Left lobe of liver (tissue), 2 donors: Measurements from ENCODE around the gene HSPA1A. TPM values are rescaled to one million over a fixed set of nuclear protein-coding genes. Genes with fewer than 3 reads are reported as not detected.

Experiments used
- ATAC-seq: fragments of 200-7000 bp; cut with Tn5 transposase; one replicate; pipeline ENCODE4 v1.9.1; 2020; ENCODE audit warnings: mild to moderate bottlenecking, moderate library complexity
- DNase-seq: peaks from one replicate; pipeline ENCODE4 v3.0.0-alpha.2; 2020; ENCODE audit warnings: low spot score
- total RNA-seq: library from RNA; stranded (reverse); gene quantifications from one replicate; pipeline ENCODE4 v1.2.1, GENCODE V29; 2021
- donor health status: DM: no; HTN: no; CAD: no; lungs with moderate emphysema.
- donor health status: DM: no; HTN: yes; CAD: no.

Gene HSPA1A
- total RNA-seq: 89.1 TPM

- peak; percentile 98 for DNase-seq
Observed at GRCh38 chr6:31815025-31815838, at the start of gene HSPA1A, which contains the start of gene HSPA1L. TSS of gene HSPA1A (plus strand) at chr6:31815543. CDS start at chr6:31815757, 214 bp downstream. TSS of gene HSPA1L (minus strand) at chr6:31815283. CDS start at chr6:31811972, 3,311 bp downstream.

GRCh38 chr6:31765559-31765909 lies 49.8 kb upstream of the HSPA1A start:
- DNase-seq (no peak), ATAC-seq (no peak)

More at GRCh38 chr6:31815025-31815838, at the start of gene HSPA1A, which contains the start of gene HSPA1L:
- peak; percentile 55 for ATAC-seq

DNA sequence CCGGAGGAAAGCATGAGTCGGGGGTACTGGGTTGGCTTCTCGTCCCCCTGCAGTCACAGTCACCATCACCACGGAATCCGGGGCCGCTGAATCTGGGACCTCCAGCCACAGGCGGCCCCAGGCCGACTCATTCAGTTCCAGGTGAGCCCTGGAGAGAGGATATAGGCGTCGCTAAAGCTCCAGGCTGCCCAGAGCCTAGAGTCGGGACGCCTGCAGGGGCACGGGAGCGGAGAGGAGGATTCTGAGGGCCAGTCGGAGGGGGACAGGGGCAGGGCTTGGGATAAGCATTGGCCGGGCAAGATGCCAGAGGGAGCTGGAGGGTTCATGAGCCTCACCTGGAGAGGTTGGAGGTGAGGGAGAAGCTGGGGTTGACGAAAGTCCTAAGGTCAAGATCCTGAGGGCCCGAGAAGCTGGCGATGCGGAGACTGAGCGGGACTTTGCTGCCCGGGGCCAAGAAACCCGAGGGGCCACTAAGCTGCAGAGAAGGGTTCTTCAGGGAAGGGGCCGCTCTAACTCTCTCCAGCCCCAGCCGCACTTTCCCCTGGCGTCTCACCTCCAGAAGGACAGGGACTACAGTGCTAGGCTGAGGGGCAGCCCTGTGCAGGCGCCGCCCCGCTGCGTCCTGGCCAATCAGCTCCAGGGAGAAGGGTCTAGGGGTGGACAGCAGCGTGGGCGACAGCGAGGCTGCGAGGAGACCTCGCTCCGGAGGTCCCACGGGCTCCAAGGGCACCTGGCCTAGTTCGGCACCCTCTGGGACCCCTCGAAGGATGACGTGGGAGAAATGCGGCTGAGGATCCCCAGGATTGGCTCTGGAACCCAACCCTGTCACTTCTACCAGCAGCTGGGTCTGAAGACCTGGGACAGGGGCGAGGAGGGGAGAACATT lies 49.2 kb upstream of the HSPA1A start:
- no peak for ATAC-seq
- DNase-seq: no peak

DNA sequence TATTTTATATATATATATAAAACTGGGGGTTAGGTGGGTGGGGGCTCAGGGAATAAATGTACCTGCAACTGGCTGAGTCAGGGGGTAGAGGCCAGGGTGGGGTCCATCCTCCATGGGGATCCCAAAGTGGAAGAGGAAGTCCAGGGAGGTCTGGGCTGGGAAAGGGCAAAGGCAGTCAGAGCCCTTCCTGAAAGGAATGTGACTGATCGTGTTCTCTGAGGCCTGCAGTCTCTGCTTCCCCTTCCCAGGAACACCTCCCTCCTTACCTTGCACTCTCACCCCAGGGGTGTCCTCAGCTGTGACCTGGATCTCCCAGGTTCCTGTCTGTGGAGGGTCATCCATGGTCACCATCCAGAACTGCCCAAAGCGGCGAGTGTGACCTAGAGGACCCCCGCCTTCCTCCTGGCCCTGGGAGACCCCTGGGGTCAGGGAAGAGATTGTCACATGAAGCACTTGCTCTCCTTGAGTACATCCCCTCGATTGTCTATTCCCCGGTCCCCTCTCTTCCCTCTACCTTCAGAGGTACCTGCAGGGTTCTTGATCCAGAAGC lies 48.2 kb upstream of the HSPA1A start:
- ATAC-seq: no peak
- no peak for DNase-seq

DNA sequence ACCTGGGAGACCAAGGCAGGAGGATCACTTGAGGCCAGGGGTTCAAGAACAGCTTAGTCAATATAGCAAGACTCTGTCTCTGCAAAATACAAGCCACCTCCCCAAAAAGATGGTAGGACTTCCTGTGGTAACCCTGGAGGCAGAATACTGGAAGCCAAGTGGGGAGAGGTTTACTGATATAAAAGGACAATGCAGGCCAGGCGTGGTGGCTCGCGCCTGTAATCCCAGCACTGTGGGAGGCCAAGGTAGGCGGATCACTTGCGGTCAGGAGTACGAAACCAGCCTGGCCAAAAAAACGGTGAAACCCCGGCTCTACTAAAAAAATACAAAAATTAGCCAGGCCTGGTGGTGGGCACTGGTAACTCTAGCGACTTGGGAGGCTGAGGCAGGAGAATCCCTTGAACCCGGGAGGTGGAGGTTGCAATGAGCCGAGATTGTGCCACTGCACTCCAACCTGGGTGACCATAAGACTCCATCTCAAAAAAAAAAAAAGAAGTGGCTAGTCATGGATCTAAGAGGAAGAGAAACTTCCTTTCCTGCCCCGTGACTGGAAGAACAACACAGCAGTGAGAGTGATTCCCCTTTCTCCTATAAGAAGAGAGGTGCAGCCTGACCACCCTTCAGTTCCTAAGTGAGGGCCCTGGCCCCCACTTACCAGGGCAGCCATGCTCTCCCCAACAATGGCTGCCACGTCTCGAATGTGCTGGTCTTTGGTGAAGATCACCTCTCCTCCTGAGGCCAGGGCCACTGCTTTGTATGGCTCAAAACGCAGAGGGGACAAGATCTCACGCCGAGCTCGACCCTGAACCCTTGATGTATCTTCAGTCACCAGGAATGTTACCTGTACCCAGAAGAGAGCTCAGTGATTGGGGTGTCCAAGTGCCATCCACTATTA lies 46.7 kb upstream of the HSPA1A start:
- ATAC-seq (no peak), DNase-seq (no peak)

GRCh38 chr6:31769684-31770371 lies 45.5 kb upstream of the HSPA1A start:
- peak; percentile 87 for ATAC-seq
- peak; percentile 87 for DNase-seq

GRCh38 chr6:31770860-31771259 lies 44.5 kb upstream of the HSPA1A start:
- DNase-seq (no peak), ATAC-seq (no peak)

DNA sequence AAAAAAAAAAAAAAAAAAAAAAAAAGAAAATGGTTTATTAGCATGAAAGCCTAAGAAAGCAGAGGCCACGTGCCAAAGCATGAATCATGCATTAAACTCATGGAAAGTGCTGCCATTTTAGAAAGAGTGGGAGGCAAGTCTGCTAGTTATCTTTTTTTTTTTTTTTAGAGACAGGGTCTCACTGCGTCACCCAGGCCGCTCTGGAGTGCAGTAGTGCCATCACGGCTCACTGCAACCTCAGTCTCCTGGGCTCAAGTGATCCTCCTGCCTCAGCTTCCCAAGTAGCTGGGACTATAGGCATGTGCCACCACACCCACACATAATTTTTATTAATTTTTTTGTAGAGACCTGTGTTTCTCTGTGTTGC lies 43.4 kb upstream of the HSPA1A start:
- DNase-seq: no peak
- ATAC-seq: no peak

GRCh38 chr6:31775184-31775583 lies 40.2 kb upstream of the HSPA1A start:
- peak; percentile 25 for ATAC-seq
- no peak for DNase-seq

DNA sequence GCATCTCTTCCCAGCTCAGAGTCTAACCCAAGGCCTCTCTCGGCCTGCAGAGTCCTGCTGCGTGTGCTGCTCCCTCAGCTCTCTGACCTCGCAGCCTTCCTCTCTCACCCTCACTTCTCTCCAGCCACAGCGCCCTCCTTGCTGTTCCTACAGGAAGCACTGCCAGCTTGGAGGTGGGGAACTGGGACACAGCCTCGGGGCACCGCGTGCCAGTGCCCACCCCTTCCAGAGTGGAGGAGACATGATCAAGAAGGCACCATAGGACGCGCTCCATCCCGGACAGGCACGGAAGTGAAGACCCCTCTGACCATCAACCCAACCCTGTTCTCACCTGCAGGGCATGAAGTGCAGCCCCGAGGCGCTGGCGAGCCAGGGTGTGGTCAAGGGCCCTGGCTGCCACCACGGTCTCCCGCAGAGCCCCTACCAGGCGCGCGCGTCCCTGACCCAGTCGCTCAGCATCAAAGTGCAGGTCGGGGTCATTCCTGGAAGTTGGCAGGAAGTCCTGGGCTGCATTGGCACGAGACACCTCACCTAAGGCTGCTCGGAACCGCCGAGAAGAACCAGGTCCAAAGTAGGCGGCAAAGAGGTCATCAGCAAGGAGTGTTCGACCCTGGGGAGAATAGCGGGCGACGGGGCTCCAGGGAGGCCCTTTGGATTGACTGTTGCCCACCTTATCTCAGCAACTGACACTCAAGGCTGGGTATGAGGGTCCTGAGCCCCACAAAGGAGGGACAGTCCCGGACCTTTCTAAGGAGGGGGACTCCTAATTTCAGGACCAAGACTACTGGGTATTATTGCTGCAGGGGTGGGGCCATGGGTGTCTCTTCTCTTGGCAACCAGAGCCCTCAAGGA lies 39.5 kb upstream of the HSPA1A start:
- ATAC-seq (peak; percentile 19), DNase-seq (peak; percentile 76)

- DNase-seq (no peak), ATAC-seq (no peak)
Observed at GRCh38 chr6:31776485-31776988, 38.8 kb upstream of the HSPA1A start.

- ATAC-seq (peak; percentile 77), DNase-seq (peak; percentile 93)
Observed at GRCh38 chr6:31776989-31777666, 38.2 kb upstream of the HSPA1A start, which contains the start of gene VWA7. TSS of gene VWA7 (minus strand) at chr6:31777328. CDS start at chr6:31776779, 549 bp downstream.

DNA sequence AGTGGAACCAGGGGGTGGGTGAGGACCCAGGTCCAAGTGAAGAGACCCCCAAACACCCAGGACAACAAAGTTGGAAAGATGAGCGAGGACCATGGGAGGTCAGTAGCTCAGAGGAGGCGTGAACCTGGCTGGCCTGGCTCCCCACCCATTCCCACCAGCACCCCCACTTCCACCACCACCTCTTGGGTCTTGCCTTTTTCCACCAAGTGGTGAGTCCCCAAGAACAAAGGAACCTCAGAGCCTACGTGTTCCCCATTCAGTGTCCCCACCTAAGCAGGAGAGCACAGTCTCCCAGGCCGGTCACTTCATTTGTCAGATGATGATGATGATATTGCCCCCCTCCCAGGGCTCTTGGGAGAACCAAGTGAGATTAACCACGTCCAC lies 37.7 kb upstream of the HSPA1A start:
- no peak for ATAC-seq

DNA sequence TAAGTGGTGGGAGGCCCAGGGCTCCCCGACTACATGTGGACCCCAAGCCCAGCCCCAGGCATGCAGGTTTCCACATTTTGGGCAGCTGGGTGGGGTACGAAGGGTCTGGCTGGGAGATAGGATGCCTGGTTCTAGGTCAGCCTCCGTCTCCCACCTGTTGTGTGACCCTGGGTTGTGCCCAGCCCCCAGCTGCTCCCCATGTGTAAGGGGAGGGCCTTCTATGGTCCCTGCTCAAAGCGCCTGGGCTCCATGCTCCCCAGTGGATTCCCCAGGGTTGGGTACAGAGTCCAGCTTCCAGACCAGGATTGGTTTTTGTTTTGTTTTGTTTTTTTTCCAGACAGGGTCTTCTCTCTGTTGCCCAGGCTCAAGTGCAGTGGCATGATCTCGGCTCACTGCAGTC lies 37.1 kb upstream of the HSPA1A start:
- no peak for ATAC-seq
- DNase-seq: no peak

More for the DNA sequence above, 37.7 kb upstream of the HSPA1A start:
- DNase-seq: no peak

DNA sequence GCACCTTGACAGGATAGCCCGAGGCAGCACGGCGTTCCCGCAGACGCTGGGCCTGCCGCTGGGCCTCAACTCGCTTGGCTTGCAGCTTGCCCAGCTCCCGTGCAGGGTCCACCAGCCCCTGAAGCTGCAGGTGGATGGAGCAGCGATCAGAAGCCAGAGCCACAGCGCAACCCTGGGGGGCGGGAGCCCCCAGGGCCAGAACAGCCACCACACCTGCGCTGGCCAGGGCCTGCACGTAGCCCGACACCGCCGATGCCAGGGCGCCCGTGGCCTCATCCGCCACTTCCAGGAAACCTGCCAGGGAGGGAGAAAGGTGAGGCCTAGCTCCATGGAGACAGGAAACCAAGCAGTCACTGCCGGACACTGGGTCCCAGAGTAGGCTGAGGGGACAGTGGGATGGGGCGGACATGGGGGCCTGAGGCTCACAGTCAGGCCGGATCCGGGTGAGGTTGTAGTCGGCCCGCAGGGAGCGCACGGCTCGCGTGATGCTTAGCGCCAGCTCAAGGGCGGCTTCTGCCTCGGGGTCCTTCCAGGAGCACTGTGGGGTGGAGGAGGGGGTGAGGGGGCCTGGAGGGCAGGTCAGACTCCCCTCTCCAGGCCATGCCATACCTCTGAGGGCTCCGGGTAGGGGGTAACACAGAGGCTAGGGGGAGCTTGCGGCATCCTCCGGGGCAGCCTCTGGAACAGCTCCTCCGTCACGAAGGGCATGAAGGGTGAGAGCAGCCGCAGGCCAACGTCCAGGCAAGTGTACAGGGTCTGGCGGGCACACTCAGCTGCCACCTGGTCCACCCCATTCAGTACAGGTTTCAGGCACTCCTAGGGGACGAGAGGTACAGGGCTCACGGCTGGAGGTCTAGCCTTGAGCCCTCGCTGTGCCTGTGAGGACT lies 36.1 kb upstream of the HSPA1A start:
- DNase-seq (no peak), ATAC-seq (peak; percentile 40)

DNA sequence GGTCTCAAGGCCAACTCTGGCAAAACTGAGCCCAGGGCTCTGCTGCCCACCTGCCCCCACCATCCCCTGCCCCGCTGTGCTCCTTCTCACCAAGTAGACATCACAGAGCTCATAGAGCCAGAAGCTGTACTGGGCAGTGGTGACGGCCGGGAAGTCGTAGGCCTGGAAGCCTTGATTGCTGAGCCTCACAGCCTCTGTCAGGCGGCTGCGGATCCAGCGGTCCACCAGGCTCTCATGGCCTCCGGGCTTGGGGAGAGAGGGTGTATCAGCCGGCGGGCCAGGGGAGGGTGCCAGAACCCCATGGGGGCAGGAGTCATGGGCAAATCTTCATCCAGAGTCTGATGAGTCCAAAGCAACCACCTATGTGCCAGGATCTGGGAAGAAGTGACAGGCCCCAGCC lies 35.4 kb upstream of the HSPA1A start:
- ATAC-seq (no peak), DNase-seq (no peak)
